ENCODE results near the gene LEP. TPM values are rescaled to one million over a fixed set of nuclear protein-coding genes. Genes with fewer than 3 reads are reported as not detected.

LEP gene
- total RNA-seq, 3 donors from 2014 or later (not counting 1 experiment from before 2014, with no cell fraction given): not detected

DNA sequence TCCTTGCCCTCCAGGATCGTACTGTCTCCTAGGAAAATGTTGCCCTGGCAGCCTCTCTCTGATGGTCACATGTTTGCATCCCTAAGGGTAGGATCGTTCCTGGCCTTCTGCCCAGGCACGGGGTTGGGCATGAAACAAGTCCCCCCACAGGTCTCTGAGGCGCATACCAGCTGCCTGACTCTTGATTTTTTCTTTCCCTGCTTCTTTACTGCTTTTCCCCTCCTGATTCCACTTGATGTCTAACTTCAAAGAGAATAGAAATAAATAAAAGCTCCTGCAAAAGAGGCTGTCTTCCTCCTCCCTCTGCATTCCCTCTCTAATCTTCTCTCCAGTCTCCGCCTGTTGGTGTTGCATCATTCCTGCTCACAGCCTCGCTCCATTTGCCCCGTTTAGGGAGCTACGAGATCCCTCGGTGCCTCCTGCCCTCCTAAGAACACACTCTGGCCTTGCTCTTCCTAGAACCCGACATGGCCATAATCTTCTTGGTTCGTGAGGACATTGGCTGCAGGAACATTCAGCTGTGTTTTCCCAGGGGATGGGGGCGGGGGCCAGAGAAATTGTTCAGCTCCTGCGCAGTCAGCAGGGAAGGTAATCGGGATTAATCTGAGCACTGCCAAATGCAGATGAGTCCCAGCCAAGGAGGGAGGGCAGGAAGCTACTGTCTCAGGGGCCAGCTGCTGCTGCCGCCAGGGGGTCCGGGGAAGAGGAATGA lies 26.0 kb downstream of the LEP start:
- Mint-ChIP-seq H3K4me3 (no peak overlapping the region), H3K4me1 (no peaks in the 10 kb centered on the region), H3K27me3 (ENCODE audit: low read depth in 2 of 2) (peaks cover 22 to 23% of the 10 kb centered on the region in 2 donors), H3K27ac (no peak overlapping the region), H3K36me3 (no peaks in the 10 kb centered on the region), H3K9me3 (no peaks in the 10 kb centered on the region)
- Histone ChIP-seq H3K27me3 (ENCODE audit: control insufficient read depth, insufficient read depth, low read length) (peaks cover 9% of the 10 kb centered on the region), H3K4me1 (ENCODE audit: control insufficient read depth, insufficient read depth, low read length) (no peaks in the 10 kb centered on the region), H3K9me3 (ENCODE audit: control insufficient read depth, insufficient read depth, low read length) (no peaks in the 10 kb centered on the region), H3K27ac (ENCODE audit: low read length) (no peak overlapping the region), H3K36me3 (ENCODE audit: control insufficient read depth, insufficient read depth, low read length) (no peaks in the 10 kb centered on the region), H3K4me3 (ENCODE audit: low read length) (no peak overlapping the region)
- no peak for ATAC-seq
- DNase-seq: no peak
- TF ChIP-seq, protein P1, sequence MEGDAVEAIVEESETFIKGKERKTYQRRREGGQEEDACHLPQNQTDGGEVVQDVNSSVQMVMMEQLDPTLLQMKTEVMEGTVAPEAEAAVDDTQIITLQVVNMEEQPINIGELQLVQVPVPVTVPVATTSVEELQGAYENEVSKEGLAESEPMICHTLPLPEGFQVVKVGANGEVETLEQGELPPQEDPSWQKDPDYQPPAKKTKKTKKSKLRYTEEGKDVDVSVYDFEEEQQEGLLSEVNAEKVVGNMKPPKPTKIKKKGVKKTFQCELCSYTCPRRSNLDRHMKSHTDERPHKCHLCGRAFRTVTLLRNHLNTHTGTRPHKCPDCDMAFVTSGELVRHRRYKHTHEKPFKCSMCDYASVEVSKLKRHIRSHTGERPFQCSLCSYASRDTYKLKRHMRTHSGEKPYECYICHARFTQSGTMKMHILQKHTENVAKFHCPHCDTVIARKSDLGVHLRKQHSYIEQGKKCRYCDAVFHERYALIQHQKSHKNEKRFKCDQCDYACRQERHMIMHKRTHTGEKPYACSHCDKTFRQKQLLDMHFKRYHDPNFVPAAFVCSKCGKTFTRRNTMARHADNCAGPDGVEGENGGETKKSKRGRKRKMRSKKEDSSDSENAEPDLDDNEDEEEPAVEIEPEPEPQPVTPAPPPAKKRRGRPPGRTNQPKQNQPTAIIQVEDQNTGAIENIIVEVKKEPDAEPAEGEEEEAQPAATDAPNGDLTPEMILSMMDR (IDR thresholded peaks at IDR 0.05): no peak
- WGBS (ENCODE audit: insufficient coverage): 86% methylated on average over 16 of the region's 16 CpGs
- intact Hi-C loops (cut with micrococcal nuclease): no loop called here

DNA sequence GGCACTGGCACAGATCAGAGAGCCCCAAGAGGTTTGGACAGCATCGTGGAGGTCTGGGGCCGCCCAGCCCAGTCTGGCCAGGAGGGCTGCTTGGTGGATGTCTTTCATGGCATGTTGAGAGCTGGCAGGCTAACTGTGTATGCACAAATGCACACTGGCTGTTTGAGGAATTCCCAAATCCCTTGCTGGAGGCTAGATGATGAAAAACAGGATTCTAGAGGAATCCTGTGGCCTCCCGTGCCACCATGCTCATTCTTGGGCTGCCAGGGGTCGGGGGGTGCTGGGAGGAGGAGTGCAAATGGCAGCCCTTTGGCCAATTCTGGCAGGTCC lies 26.5 kb downstream of the LEP start:
- H3K27ac Mint-ChIP-seq: no peak overlapping the region
- H3K4me3 ChIP-seq (ENCODE audit: low read length): no peak overlapping the region
- H3K27me3 Mint-ChIP-seq (ENCODE audit: low read depth in 2 of 2): peaks cover 23 to 25% of the 10 kb centered on the region in 2 donors

DNA sequence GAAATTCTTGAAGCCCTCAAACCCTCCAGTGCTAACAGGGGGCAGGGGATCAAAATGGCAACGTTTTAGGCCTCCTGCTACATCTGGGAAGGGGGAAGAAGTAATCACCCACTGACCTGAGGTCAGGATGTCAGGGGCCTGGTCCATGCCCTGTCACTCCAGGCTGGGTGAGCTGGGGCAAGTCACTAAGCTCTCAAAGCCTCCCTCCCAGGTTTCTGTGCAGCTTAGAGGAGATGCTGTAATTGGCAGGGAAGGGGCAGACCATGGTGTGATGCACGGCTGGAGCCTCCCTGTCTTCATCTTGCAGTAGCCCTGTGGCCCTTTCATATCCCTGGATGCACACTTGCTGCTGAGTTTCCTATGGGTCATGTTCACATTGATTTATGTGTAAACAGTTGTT lies 27.2 kb downstream of the LEP start:
- no peaks in the 10 kb centered on the region for H3K9me3 ChIP-seq (ENCODE audit: control insufficient read depth, insufficient read depth, low read length)
- 63% methylated on average over 2 of the region's 2 CpGs for WGBS (ENCODE audit: insufficient coverage)
- Mint-ChIP-seq H3K36me3 (no peaks in the 10 kb centered on the region), H3K4me3 (no peak overlapping the region), H3K27me3 (ENCODE audit: low read depth in 2 of 2) (peaks cover 23 to 27% of the 10 kb centered on the region in 2 donors), H3K9me3 (no peaks in the 10 kb centered on the region), H3K4me1 (no peaks in the 10 kb centered on the region), H3K27ac (no peak overlapping the region)
- H3K36me3 ChIP-seq (ENCODE audit: control insufficient read depth, insufficient read depth, low read length): no peaks in the 10 kb centered on the region
- intact Hi-C loops (cut with micrococcal nuclease): no loop called here
- no peak overlapping the region for H3K27ac ChIP-seq (ENCODE audit: low read length)
- H3K4me3 ChIP-seq (ENCODE audit: low read length): no peak overlapping the region
- H3K4me1 ChIP-seq (ENCODE audit: control insufficient read depth, insufficient read depth, low read length): no peaks in the 10 kb centered on the region
- ATAC-seq (no peak), DNase-seq (no peak)
- H3K27me3 ChIP-seq (ENCODE audit: control insufficient read depth, insufficient read depth, low read length): peaks cover 9% of the 10 kb centered on the region
- TF ChIP-seq, protein P1 (IDR thresholded peaks at IDR 0.05): no peak

More for the DNA sequence above, 26.5 kb downstream of the LEP start:
- H3K9me3 Mint-ChIP-seq: no peaks in the 10 kb centered on the region
- Histone ChIP-seq H3K9me3 (ENCODE audit: control insufficient read depth, insufficient read depth, low read length) (no peaks in the 10 kb centered on the region), H3K27ac (ENCODE audit: low read length) (no peak overlapping the region), H3K36me3 (ENCODE audit: control insufficient read depth, insufficient read depth, low read length) (no peaks in the 10 kb centered on the region), H3K4me1 (ENCODE audit: control insufficient read depth, insufficient read depth, low read length) (no peaks in the 10 kb centered on the region), H3K27me3 (ENCODE audit: control insufficient read depth, insufficient read depth, low read length) (peaks cover 9% of the 10 kb centered on the region)
- no peak overlapping the region for H3K4me3 Mint-ChIP-seq
- no peak for ATAC-seq
- no peak for DNase-seq
- intact Hi-C loops (cut with micrococcal nuclease): no loop called here
- no peaks in the 10 kb centered on the region for H3K36me3 Mint-ChIP-seq
- no peaks in the 10 kb centered on the region for H3K4me1 Mint-ChIP-seq
- TF ChIP-seq, protein P1 (IDR thresholded peaks at IDR 0.05): no peak
- WGBS (ENCODE audit: insufficient coverage): 90% methylated on average over 4 of the region's 4 CpGs

DNA sequence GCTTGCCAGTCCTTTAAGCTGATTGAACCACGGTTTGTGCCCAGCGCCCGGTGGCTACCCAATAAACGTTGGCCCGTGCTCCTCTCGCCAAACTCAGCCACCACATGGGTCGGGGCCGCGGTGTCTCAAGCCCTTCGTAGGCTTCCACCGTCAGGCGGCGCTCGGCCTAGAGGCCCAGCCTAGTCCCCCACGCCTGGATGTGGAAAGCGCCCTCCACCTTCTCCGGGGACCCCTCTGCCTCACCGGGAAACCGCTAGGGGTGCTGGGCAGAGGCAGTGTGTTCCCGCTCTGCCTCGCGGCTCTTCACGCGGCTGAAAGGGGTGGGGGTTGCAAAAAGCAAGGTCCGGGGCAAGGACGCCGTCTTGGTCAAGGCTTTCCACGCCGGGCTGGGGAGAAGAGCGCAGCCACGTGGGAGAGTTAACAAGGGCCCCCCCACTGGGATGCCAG lies 29.8 kb downstream of the LEP start:
- DNase-seq: no peak
- Mint-ChIP-seq H3K4me1 (peaks cover 0 to 8% of the 10 kb centered on the region in 2 donors), H3K4me3 (no peak overlapping the region), H3K27ac (no peak overlapping the region), H3K27me3 (ENCODE audit: low read depth in 2 of 2) (peaks cover 23 to 27% of the 10 kb centered on the region in 2 donors), H3K9me3 (no peaks in the 10 kb centered on the region), H3K36me3 (no peaks in the 10 kb centered on the region)
- 78% methylated on average over 31 of the region's 31 CpGs for WGBS (ENCODE audit: insufficient coverage)
- intact Hi-C loops (cut with micrococcal nuclease): no loop called here
- Histone ChIP-seq H3K4me1 (ENCODE audit: control insufficient read depth, insufficient read depth, low read length) (no peaks in the 10 kb centered on the region), H3K27ac (ENCODE audit: low read length) (no peak overlapping the region), H3K27me3 (ENCODE audit: control insufficient read depth, insufficient read depth, low read length) (peaks cover 9% of the 10 kb centered on the region), H3K9me3 (ENCODE audit: control insufficient read depth, insufficient read depth, low read length) (no peaks in the 10 kb centered on the region), H3K4me3 (ENCODE audit: low read length) (no peak overlapping the region), H3K36me3 (ENCODE audit: control insufficient read depth, insufficient read depth, low read length) (no peaks in the 10 kb centered on the region)
- ATAC-seq: peak in 1 of 3 donors; percentile 48
- TF ChIP-seq, protein P1 (IDR thresholded peaks at IDR 0.05): no peak
